WTC11 (cell line): ENCODE results near the gene SLC2A9. TPM values are rescaled to one million over a fixed set of nuclear protein-coding genes. Genes with fewer than 3 reads are reported as not detected.

Experiments
- ATAC-seq: fragments of 200-7000 bp; cut with Tn5 transposase; 2 replicates; pipeline ENCODE4 v1.10.0; 2021; ENCODE audit warnings: mild to moderate bottlenecking, moderate library complexity
- CTCF ChIA-PET: fragments of 300-600 bp; sonication (Branson Sonifier 250); formaldehyde crosslinking; loops from one replicate; lab custom pipeline; 2021; ENCODE audit warnings: antibody characterized with exemption; lab: Charles Lee
- POLR2A ChIA-PET: fragments of 350-600 bp; sonication (Branson Sonifier 250); formaldehyde crosslinking; loops from one replicate; lab custom pipeline; 2021; ENCODE audit warnings: antibody characterized with exemption; lab: Charles Lee
- DNase-seq: peaks from one replicate; pipeline ENCODE4 v3.0.0; 2021; ENCODE audit warnings: low spot score
- H3K27ac Mint-ChIP-seq: 2 replicates; pipeline ENCODE4 v1.8.0; 2021; ENCODE audit warnings: mixed read lengths
- H3K27me3 Mint-ChIP-seq: 2 replicates; pipeline ENCODE4 v1.8.0; 2021; ENCODE audit warnings: low read depth, mild to moderate bottlenecking, moderate library complexity, mixed read lengths
- H3K36me3 Mint-ChIP-seq: 2 replicates; pipeline ENCODE4 v1.8.0; 2021; ENCODE audit warnings: mixed read lengths
- H3K4me1 Mint-ChIP-seq: 2 replicates; pipeline ENCODE4 v1.8.0; 2022; ENCODE audit warnings: mixed read lengths
- H3K4me3 Mint-ChIP-seq: 2 replicates; pipeline ENCODE4 v1.8.0; 2021; ENCODE audit warnings: mild to moderate bottlenecking, moderate library complexity, mixed read lengths
- H3K9me3 Mint-ChIP-seq: 2 replicates; pipeline ENCODE4 v1.8.0; 2021; ENCODE audit warnings: mixed read lengths
- ATF3 ChIP-seq: sonication (generic); formaldehyde crosslinking; conservative IDR thresholded peaks from 2 replicates; pipeline ENCODE4 v1.8.1; 2022; ENCODE audit warnings: mild to moderate bottlenecking, missing genetic modification reagents
- CREM ChIP-seq: sonication (generic); formaldehyde crosslinking; IDR thresholded peaks from 2 replicates; pipeline ENCODE4 v1.8.1; 2022; ENCODE audit warnings: mild to moderate bottlenecking, missing genetic modification reagents, moderate library complexity
- CTCF ChIP-seq: fragments of 200-600 bp; IDR thresholded peaks from 2 replicates; pipeline ENCODE4 v1.8.0; 2022; ENCODE audit warnings: antibody characterized with exemption
- E2F1 ChIP-seq: sonication (generic); formaldehyde crosslinking; IDR thresholded peaks from 2 replicates; pipeline ENCODE4 v1.8.0; 2022; ENCODE audit warnings: mild to moderate bottlenecking, missing genetic modification reagents
- E2F5 ChIP-seq: sonication (generic); formaldehyde crosslinking; IDR thresholded peaks from 2 replicates; pipeline ENCODE4 v1.8.1; 2022; ENCODE audit warnings: mild to moderate bottlenecking, moderate library complexity, missing genetic modification reagents
- ELF4 ChIP-seq: sonication (generic); formaldehyde crosslinking; IDR thresholded peaks from 2 replicates; pipeline ENCODE4 v1.8.1; 2022; ENCODE audit warnings: low read depth, mild to moderate bottlenecking, moderate library complexity, missing genetic modification reagents
- EMX1 ChIP-seq: fragments of 250-450 bp; sonication (Bioruptor Pico); IDR thresholded peaks from 2 replicates; pipeline ENCODE4 v1.8.0; 2021; ENCODE audit warnings: mild to moderate bottlenecking
- FOXK1 ChIP-seq: sonication (generic); formaldehyde crosslinking; IDR thresholded peaks from 2 replicates; pipeline ENCODE4 v1.8.0; 2022; ENCODE audit warnings: mild to moderate bottlenecking, moderate library complexity, missing genetic modification reagents
- GRHL2 ChIP-seq: fragments of 250-450 bp; sonication (Bioruptor Pico); IDR thresholded peaks from 2 replicates; pipeline ENCODE4 v1.8.0; 2022; ENCODE audit warnings: mild to moderate bottlenecking, moderate library complexity; ENCODE audit not compliant: insufficient replicate concordance, severe bottlenecking
- HMGA2 ChIP-seq: fragments of 250-450 bp; sonication (Bioruptor Pico); IDR thresholded peaks from 2 replicates; pipeline ENCODE4 v1.4.0; 2021; ENCODE audit warnings: mild to moderate bottlenecking, moderate library complexity
- IRF1 ChIP-seq: sonication (generic); formaldehyde crosslinking; IDR thresholded peaks from 2 replicates; pipeline ENCODE4 v1.8.0; 2023; ENCODE audit warnings: missing genetic modification reagents
- IRF2 ChIP-seq: sonication (generic); formaldehyde crosslinking; IDR thresholded peaks from 2 replicates; pipeline ENCODE4 v1.8.0; 2022; ENCODE audit warnings: low read depth, missing genetic modification reagents, borderline replicate concordance
- KAT7 ChIP-seq: sonication (generic); formaldehyde crosslinking; IDR thresholded peaks from 2 replicates; pipeline ENCODE4 v1.8.1; 2023; ENCODE audit warnings: missing genetic modification reagents, mild to moderate bottlenecking, borderline replicate concordance
- MXD4 ChIP-seq: fragments of 250-450 bp; sonication (Bioruptor Pico); IDR thresholded peaks from 2 replicates; pipeline ENCODE4 v1.8.0; 2021; ENCODE audit warnings: mild to moderate bottlenecking, moderate library complexity, borderline replicate concordance
- NFYB ChIP-seq: sonication (generic); formaldehyde crosslinking; conservative IDR thresholded peaks from 2 replicates; pipeline ENCODE4 v1.8.0; 2022; ENCODE audit warnings: low read depth, missing genetic modification reagents
- OVOL2 ChIP-seq: fragments of 250-450 bp; sonication (Bioruptor Pico); IDR thresholded peaks from 2 replicates; pipeline ENCODE4 v1.9.0; 2021; ENCODE audit warnings: mild to moderate bottlenecking, borderline replicate concordance
- PRDM15 ChIP-seq: sonication (generic); formaldehyde crosslinking; IDR thresholded peaks from 2 replicates; pipeline ENCODE4 v1.8.0; 2022; ENCODE audit warnings: missing genetic modification reagents
- PREB ChIP-seq: sonication (generic); formaldehyde crosslinking; IDR thresholded peaks from 2 replicates; pipeline ENCODE4 v1.8.1; 2022; ENCODE audit warnings: mild to moderate bottlenecking, missing genetic modification reagents, moderate library complexity, borderline replicate concordance
- PRRX2 ChIP-seq: fragments of 250-450 bp; sonication (Bioruptor Pico); IDR thresholded peaks from 2 replicates; pipeline ENCODE4 v1.8.0; 2021; ENCODE audit warnings: mild to moderate bottlenecking
- USF1 ChIP-seq: sonication (generic); formaldehyde crosslinking; IDR thresholded peaks from 2 replicates; pipeline ENCODE4 v1.8.0; 2022; ENCODE audit warnings: mild to moderate bottlenecking, missing genetic modification reagents
- ZNF121 ChIP-seq: sonication (generic); formaldehyde crosslinking; IDR thresholded peaks from 2 replicates; pipeline ENCODE4 v1.8.0; 2023; ENCODE audit warnings: missing genetic modification reagents
- ZNF263 ChIP-seq: sonication (generic); formaldehyde crosslinking; IDR thresholded peaks from 2 replicates; pipeline ENCODE4 v1.8.1; 2022; ENCODE audit warnings: low read depth, mild to moderate bottlenecking, moderate library complexity, missing genetic modification reagents
- ZNF512 ChIP-seq: sonication (generic); formaldehyde crosslinking; IDR thresholded peaks from 2 replicates; pipeline ENCODE4 v1.8.1; 2022; ENCODE audit warnings: missing genetic modification reagents, borderline replicate concordance
- ZNF671 ChIP-seq: fragments of 250-450 bp; sonication (Bioruptor Pico); IDR thresholded peaks from 2 replicates; pipeline ENCODE4 v1.8.0; 2021; ENCODE audit warnings: mild to moderate bottlenecking
- total RNA-seq: library from RNA; stranded (reverse); gene quantifications from 3 replicates; pipeline ENCODE4 v1.2.3, GENCODE V29; 2021

The SLC2A9 gene
- total RNA-seq, 1 experiment from 2014 or later, result not detected

- no peak for TF ChIP-seq ELF4 (CRISPR knock-in tag)
- TF ChIP-seq USF1 (CRISPR knock-in tag), result no peak
- TF ChIP-seq CREM (CRISPR knock-in tag), result no peak
- TF ChIP-seq FOXK1 (CRISPR knock-in tag), result no peak
- no peak for TF ChIP-seq EMX1 (CRISPR knock-in tag)
- no peak for TF ChIP-seq PRDM15
- TF ChIP-seq PRRX2, result no peak
- no peak for TF ChIP-seq ZNF121 (CRISPR knock-in tag)
- no peak for TF ChIP-seq ZNF671 (CRISPR knock-in tag)
- TF ChIP-seq E2F1 (CRISPR knock-in tag), result no peak
- no peak for TF ChIP-seq PREB (CRISPR knock-in tag)
- TF ChIP-seq OVOL2 (CRISPR knock-in tag), result no peak
- no peak for TF ChIP-seq ZNF512 (CRISPR knock-in tag)
Measured at GRCh38 chr4:9891740-9892139, 129.6 kb downstream of the SLC2A9 start (continued).

GRCh38 chr4:9891056-9891455, 130.2 kb downstream of the SLC2A9 start:
- H3K9me3 Mint-ChIP-seq, result no peaks in the 10 kb centered on the region
- no peak overlapping the region for H3K4me3 Mint-ChIP-seq
- no peaks in the 10 kb centered on the region for H3K36me3 Mint-ChIP-seq
- ChIA-PET CTCF (interaction anchor here (1.5 kb wide), 1 partner anchor 14 kb away, joined by 3 read pairs; no protein-coding TSS in a partner anchor), POLR2A (no interaction called here)
- H3K27ac Mint-ChIP-seq, result no peak overlapping the region
- DNase-seq (no peak), ATAC-seq (no peak)
- H3K4me1 Mint-ChIP-seq, result peaks cover 8% of the 10 kb centered on the region
- peaks cover 4% of the 10 kb centered on the region for H3K27me3 Mint-ChIP-seq
- no peak for TF ChIP-seq GRHL2 (CRISPR knock-in tag)
- TF ChIP-seq E2F5, result no peak
- TF ChIP-seq KAT7, result no peak
- TF ChIP-seq E2F1 (CRISPR knock-in tag), result no peak
- no peak for TF ChIP-seq NFYB (CRISPR knock-in tag)
- no peak for TF ChIP-seq ATF3
- no peak for TF ChIP-seq IRF2
- no peak for TF ChIP-seq CTCF
- TF ChIP-seq HMGA2 (CRISPR knock-in tag), result no peak
- TF ChIP-seq IRF1 (CRISPR knock-in tag), result no peak
- no peak for TF ChIP-seq MXD4 (CRISPR knock-in tag)
- no peak for TF ChIP-seq ZNF263
